Keratinocyte (primary cell): ENCODE results near the gene AMBRA1. TPM values are rescaled to one million over a fixed set of nuclear protein-coding genes. Genes with fewer than 3 reads are reported as not detected.

Source experiments
- DNase-seq: peaks from one replicate; pipeline ENCODE4 v3.0.0-alpha.2; 2011; ENCODE audit warnings: low read depth, missing footprints, low spot score
- FAIRE-seq: peaks from 2 replicates; lab custom pipeline; 2011; peaks lifted over from hg19 to GRCh38; lab: Jason Lieb, UNC
- H2AFZ ChIP-seq: 2 replicates; pipeline ENCODE4 v1.6.0; 2012; ENCODE audit warnings: low read length, control low read depth, inconsistent platforms; ENCODE audit not compliant: control insufficient read depth
- H3K27ac ChIP-seq: 2 replicates; pipeline ENCODE4 v1.5.1; 2011; ENCODE audit warnings: low read length; ENCODE audit not compliant: control insufficient read depth, insufficient read depth
- H3K27me3 ChIP-seq: 3 replicates; pipeline ENCODE4 v1.6.0; 2011; ENCODE audit warnings: low read length; ENCODE audit not compliant: control insufficient read depth, insufficient read depth; ENCODE audit errors: extremely low read depth
- H3K36me3 ChIP-seq, 2 experiments: 2 replicates in 1 of 2; 3 replicates in 1 of 2; pipeline ENCODE4 v1.5.1; 2011; ENCODE audit warnings: low read length in 2 of 2, mild to moderate bottlenecking in 1 of 2; ENCODE audit not compliant: control insufficient read depth in 2 of 2, insufficient read depth in 2 of 2; ENCODE audit errors: extremely low read depth in 1 of 2
- H3K4me1 ChIP-seq: 3 replicates; pipeline ENCODE4 v1.5.1; 2011; ENCODE audit warnings: low read length; ENCODE audit not compliant: control insufficient read depth, insufficient read depth; ENCODE audit errors: extremely low read depth
- H3K4me2 ChIP-seq: 3 replicates; pipeline ENCODE4 v1.6.0; 2011; ENCODE audit warnings: low read depth, low read length; ENCODE audit not compliant: control insufficient read depth, insufficient read depth; ENCODE audit errors: extremely low read depth
- H3K4me3 ChIP-seq, 3 experiments: fragments of 200-600 bp in 1 of 3; sonication (generic) in 1 of 3; 2 replicates in 2 of 3; 3 replicates in 1 of 3; pipeline ENCODE4 v1.5.1; 2011 to 2016; ENCODE audit warnings: low read length in 3 of 3, mild to moderate bottlenecking in 3 of 3, control low read depth in 2 of 3, inconsistent platforms in 1 of 3, low read depth in 1 of 3, mixed read lengths in 1 of 3, mixed run types in 1 of 3, moderate library complexity in 1 of 3; ENCODE audit not compliant: control insufficient read depth in 2 of 3, insufficient read depth in 2 of 3; ENCODE audit errors: extremely low read depth in 1 of 3
- H3K79me2 ChIP-seq: 2 replicates; pipeline ENCODE4 v1.6.0; 2012; ENCODE audit warnings: low read length; ENCODE audit not compliant: control insufficient read depth, insufficient read depth
- H3K9ac ChIP-seq: 3 replicates; pipeline ENCODE4 v1.6.0; 2011; ENCODE audit warnings: low read length; ENCODE audit not compliant: control insufficient read depth, insufficient read depth; ENCODE audit errors: extremely low read depth
- H3K9me1 ChIP-seq: 3 replicates; pipeline ENCODE4 v1.6.0; 2011; ENCODE audit warnings: low read length; ENCODE audit not compliant: control insufficient read depth, insufficient read depth; ENCODE audit errors: extremely low read depth
- H3K9me3 ChIP-seq: 2 replicates; pipeline ENCODE4 v1.5.1; 2012; ENCODE audit warnings: low read depth, low read length; ENCODE audit not compliant: control insufficient read depth
- H4K20me1 ChIP-seq: 3 replicates; pipeline ENCODE4 v1.6.0; 2011; ENCODE audit warnings: low read length; ENCODE audit not compliant: control insufficient read depth, insufficient read depth; ENCODE audit errors: extremely low read depth
- CTCF ChIP-seq, 3 experiments: IDR thresholded peaks in 1 of 3; conservative IDR thresholded peaks in 1 of 3; optimal IDR thresholded peaks in 1 of 3; 2 replicates in 2 of 3; 3 replicates in 1 of 3; pipeline versions ENCODE3 to v1.5.1; 2011; ENCODE audit warnings: low read length in 3 of 3, mild to moderate bottlenecking in 3 of 3, moderate library complexity in 2 of 3, control low read depth in 1 of 3, inconsistent platforms in 1 of 3; ENCODE audit not compliant: insufficient read depth in 2 of 3; ENCODE audit errors: extremely low read depth in 1 of 3
- EZH2 ChIP-seq: IDR thresholded peaks from one replicate; pipeline ENCODE4 v1.6.1; 2012; ENCODE audit warnings: inconsistent platforms, mild to moderate bottlenecking, low read length, moderate library complexity
- dilution Hi-C: fragments of 300-500 bp; cut with MboI; formaldehyde crosslinking; loops from one replicate; pipeline ENCODE4 v1.7.0; 2020; ENCODE audit warnings: low sequenced_read_pairs; ENCODE audit not compliant: extremely low pct_ligation_motif_present
- polyA plus RNA-seq, 5 experiments: library from polyadenylated mRNA; depleted of rRNA in 3 of 5; stranded (reverse) in 3 of 5; stranded (forward) in 1 of 5; unstranded in 1 of 5; fragments of >200 nt; gene quantifications; 1 replicate in 1 of 5; 2 replicates in 3 of 5; 3 replicates in 1 of 5; pipeline versions ENCODE4 v1.2.1 to v1.2.3, GENCODE V29; 2011 to 2012; ENCODE audit warnings: missing spikeins in 2 of 5, low read depth in 1 of 5, low replicate concordance in 1 of 5

The AMBRA1 gene
- polyA plus RNA-seq, 1 donor (not counting 4 experiments of a cell fraction or from before 2014, with no cell fraction given): 10.5 TPM

DNA sequence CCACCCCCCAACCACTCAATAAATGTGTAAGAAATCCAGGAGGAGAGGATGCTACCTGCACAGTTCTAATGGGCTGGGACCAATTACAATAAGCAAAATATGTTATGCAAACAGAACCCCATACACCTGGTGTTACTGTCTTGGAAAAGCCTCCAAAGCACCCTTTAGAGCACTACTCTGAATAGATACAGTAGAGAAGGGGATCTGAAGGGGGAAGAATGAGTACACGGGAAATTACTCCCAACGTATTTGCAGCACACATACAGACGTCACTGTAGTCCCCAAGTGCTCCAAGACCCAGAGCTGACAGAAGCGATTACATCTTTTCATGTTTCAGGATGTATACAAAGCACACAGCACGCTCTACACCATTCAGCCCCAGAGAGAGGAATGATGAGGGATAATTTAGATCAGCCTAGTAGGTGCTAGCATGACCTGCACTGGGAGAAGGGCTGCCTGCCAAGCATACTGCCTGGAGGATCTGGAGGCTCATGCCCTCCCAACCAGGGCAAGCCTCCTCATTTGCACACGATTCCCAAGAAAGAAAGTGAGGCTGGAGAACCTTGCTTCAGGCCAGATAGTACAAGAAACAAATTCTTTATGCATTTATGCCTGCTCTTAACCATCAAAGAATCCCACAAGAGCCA, 63.8 kb downstream of the AMBRA1 start:
- dilution Hi-C loops: no loop called here
- H3K4me3 ChIP-seq: no peak overlapping the region
- H3K36me3 ChIP-seq: no peaks in the 10 kb centered on the region
- H3K4me1 ChIP-seq: peaks cover 14% of the 10 kb centered on the region
- no peak for TF ChIP-seq CTCF (optimal IDR thresholded peaks at IDR 0.05 in 1 of 3, IDR thresholded peaks at IDR 0.05 in 1 of 3, conservative IDR thresholded peaks at IDR 0.05 in 1 of 3; ENCODE audit: extremely low read depth in 1 of 3, insufficient read depth in 2 of 3, low read length in 3 of 3)
- no peak for TF ChIP-seq EZH2
- no peak for DNase-seq
- H3K79me2 ChIP-seq: peaks cover 71% of the 10 kb centered on the region
- H3K9me1 ChIP-seq: no peaks in the 10 kb centered on the region
- no peak for FAIRE-seq
- H4K20me1 ChIP-seq: peaks cover 23% of the 10 kb centered on the region
- no peak overlapping the region for H3K27ac ChIP-seq
- H3K9me3 ChIP-seq: no peaks in the 10 kb centered on the region
- no peak overlapping the region for H3K9ac ChIP-seq
- H3K4me2 ChIP-seq: no peak overlapping the region
- no peaks in the 10 kb centered on the region for H3K27me3 ChIP-seq
- H2AFZ ChIP-seq: no peak overlapping the region

DNA sequence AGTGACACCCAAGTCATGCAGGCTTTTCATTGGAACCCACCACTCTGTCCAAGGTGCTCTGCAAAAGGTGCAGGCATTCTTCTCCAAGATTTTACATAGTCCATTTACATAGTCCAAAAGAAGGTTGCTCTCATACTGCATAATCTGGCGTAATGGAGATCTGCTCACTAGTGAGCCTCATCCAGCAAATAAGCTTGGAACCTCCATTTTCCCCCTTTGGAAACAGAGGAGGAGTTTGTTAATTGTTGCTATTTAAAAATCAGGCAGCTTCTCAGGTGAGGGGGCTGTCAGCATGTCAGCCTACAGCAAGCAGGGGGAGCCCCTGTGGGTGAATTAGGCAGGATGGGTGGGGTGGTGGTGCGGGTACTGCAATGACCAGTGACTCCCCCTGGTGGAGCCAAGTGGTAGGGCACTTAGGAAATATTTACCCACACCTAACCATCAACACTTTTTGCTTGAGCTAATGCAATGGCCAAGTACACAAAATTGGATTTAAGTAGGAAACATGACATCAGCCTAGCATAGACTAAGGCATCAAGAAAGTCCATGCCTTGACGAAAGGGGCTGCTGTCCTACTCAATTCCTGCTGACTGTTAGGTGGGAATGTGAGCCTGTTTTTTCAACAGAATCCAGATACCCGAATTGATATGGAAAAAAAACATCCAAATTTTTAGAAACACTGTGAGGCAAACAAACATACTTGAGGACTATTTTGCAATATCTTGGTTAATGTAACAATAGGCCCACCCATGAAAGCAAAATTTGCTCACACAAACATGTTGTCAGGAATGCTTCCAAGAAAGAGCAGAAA, 64.5 kb downstream of the AMBRA1 start:
- Histone ChIP-seq H3K4me2 (no peak overlapping the region), H3K27ac (no peak overlapping the region), H3K79me2 (peaks cover 71% of the 10 kb centered on the region), H3K9me1 (no peaks in the 10 kb centered on the region), H3K36me3 (no peaks in the 10 kb centered on the region), H3K9ac (no peak overlapping the region), H4K20me1 (peaks cover 23% of the 10 kb centered on the region), H3K4me1 (peaks cover 14% of the 10 kb centered on the region), H3K9me3 (no peaks in the 10 kb centered on the region), H3K27me3 (no peaks in the 10 kb centered on the region), H3K4me3 (no peak overlapping the region), H2AFZ (no peak overlapping the region)
- dilution Hi-C loops: no loop called here
- FAIRE-seq: peak; percentile 49
- peak; percentile 93 to 97 (median 93) for TF ChIP-seq CTCF (optimal IDR thresholded peaks at IDR 0.05 in 1 of 3, IDR thresholded peaks at IDR 0.05 in 1 of 3, conservative IDR thresholded peaks at IDR 0.05 in 1 of 3; ENCODE audit: extremely low read depth in 1 of 3, insufficient read depth in 2 of 3, low read length in 3 of 3)
- TF ChIP-seq EZH2: no peak
- no peak for DNase-seq
